Kidney epithelial cell (primary cell): Measurements from ENCODE around the gene SUCLG1. TPM values are rescaled to one million over a fixed set of nuclear protein-coding genes. Genes with fewer than 3 reads are reported as not detected.

Experiments
- DNase-seq: peaks from one replicate; pipeline ENCODE4 v3.0.0-alpha.2; 2010; ENCODE audit warnings: low read depth
- H3K27me3 ChIP-seq: 2 replicates; pipeline ENCODE4 v1.6.0; 2011; ENCODE audit warnings: low read length; ENCODE audit not compliant: control insufficient read depth, insufficient read depth
- H3K36me3 ChIP-seq: 2 replicates; pipeline ENCODE4 v1.5.1; 2011; ENCODE audit warnings: low read length; ENCODE audit not compliant: control insufficient read depth, insufficient read depth
- H3K4me3 ChIP-seq: 2 replicates; pipeline ENCODE4 v1.5.1; 2011; ENCODE audit warnings: low read depth, mild to moderate bottlenecking, control low read depth, low read length
- CTCF ChIP-seq: IDR thresholded peaks from 2 replicates; pipeline ENCODE4 v1.5.1; 2011; ENCODE audit warnings: mild to moderate bottlenecking, moderate library complexity, low read length, control low read depth, inconsistent platforms; ENCODE audit not compliant: insufficient read depth, poor library complexity, severe bottlenecking
- total RNA-seq: library from RNA; depleted of rRNA; stranded (reverse); fragments of >200 nt; gene quantifications from 2 replicates; pipeline ENCODE4 v1.2.3, GENCODE V29; 2015

SUCLG1 gene
- total RNA-seq, 1 donor from 2014 or later: 54.4 TPM

DNA sequence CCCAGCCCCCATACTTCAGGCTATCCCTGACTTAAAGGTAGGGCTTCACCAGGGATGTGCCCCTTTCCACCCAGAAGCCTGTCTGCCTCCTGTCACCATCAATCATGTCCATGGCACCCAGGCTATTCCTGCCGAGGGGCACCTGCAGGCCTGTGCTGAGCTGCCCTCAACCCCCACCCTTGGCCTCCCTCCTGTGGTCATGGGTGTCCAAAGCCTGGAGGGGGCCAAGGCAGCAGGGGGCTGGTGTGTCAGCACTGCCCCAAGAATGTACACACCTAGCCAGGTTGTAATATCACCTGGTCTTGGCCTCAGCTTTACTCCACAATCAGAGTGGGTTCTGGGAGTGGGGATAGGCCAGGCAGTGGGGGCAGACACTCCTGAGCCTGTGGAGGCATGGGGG lies 69.3 kb downstream of the SUCLG1 start:
- Histone ChIP-seq H3K27me3 (no peaks in the 10 kb centered on the region), H3K36me3 (no peaks in the 10 kb centered on the region), H3K4me3 (no peak overlapping the region)
- DNase-seq: no peak
- TF ChIP-seq CTCF: no peak

- no peak for DNase-seq
- no peaks in the 10 kb centered on the region for H3K36me3 ChIP-seq
- no peak for TF ChIP-seq CTCF
- H3K4me3 ChIP-seq: no peak overlapping the region
- no peaks in the 10 kb centered on the region for H3K27me3 ChIP-seq
These were observed 70.1 kb downstream of the SUCLG1 start for GRCh38 chr2:84388921-84389490.

DNA sequence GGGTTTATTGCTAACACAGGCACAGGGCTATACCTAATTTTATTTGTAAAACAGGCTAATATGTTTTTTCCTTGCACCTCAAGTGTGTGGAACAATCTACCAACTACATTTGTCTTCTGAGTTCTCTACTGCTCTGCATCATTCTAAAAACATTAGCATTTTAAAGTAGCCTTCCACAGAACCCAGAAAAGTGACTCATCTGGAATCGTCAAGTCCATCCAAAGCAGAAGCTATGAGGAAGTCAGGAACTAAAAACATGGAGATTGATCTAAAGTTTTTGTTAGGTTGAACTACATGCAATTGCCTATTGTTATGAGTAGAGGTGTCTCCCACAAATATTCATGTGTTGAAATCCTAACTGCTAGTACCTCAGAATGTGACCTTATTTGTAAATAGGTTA lies 70.9 kb downstream of the SUCLG1 start:
- TF ChIP-seq CTCF: no peak
- Histone ChIP-seq H3K4me3 (no peak overlapping the region), H3K27me3 (no peaks in the 10 kb centered on the region), H3K36me3 (no peaks in the 10 kb centered on the region)
- no peak for DNase-seq

DNA sequence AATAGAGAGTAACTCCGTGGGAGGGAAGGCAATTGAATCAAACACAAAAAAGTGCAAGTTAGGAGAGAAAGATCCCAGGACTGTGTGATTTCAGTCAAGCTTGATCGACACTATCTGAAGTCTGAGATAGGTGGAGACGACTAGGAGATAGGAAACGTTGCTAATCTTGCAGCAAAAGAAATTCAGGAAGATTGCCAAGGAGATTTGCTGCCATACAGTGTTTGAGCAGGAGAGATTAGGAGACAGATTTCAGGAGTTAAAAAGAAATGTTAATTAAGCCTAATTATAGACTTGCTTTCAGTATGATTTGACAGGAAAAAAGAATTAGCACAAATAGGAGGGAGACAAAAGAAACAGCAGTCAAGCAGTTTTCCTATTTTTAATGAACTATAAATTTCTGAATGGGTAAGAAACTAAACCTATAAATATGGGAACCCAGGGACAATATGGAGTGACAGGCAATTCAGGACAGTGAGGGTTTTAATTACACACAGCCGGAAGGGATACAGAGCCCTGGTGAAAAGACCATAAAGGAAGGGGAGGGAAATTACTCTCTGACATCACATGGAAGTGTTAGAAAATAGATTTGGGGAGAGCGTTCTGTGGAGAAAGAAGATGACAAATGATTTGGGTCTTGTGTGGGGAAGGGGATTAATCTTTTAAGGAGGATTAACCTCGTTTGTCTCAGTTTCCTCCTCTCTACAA lies 72.6 kb downstream of the SUCLG1 start:
- TF ChIP-seq CTCF: no peak
- Histone ChIP-seq H3K4me3 (no peak overlapping the region), H3K36me3 (no peaks in the 10 kb centered on the region), H3K27me3 (no peaks in the 10 kb centered on the region)
- DNase-seq: no peak

- Histone ChIP-seq H3K4me3 (no peak overlapping the region), H3K36me3 (no peaks in the 10 kb centered on the region), H3K27me3 (no peaks in the 10 kb centered on the region)
- no peak for TF ChIP-seq CTCF
- DNase-seq: no peak
These were observed 75.8 kb downstream of the SUCLG1 start for GRCh38 chr2:84383271-84383670.

DNA sequence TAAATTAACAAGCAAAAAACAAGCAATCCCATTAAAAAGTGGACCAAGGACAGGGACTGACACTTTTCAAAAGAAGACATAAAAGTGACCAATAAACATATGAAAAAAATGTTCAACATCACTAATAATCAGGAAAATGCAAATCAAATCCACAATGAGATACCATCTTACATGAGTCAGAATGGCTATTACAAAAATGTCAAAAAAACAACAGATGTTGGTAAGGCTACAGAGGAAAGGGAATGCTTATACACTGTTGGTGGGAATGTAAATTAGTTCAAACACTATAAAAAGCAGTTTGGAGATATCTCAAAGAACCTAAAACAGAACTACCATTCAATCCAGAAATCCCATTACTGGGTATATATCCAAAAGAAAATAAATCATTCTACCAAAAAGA lies 78.2 kb downstream of the SUCLG1 start:
- no peak for DNase-seq
- TF ChIP-seq CTCF: no peak

More for the DNA sequence above, 78.2 kb downstream of the SUCLG1 start:
- Histone ChIP-seq H3K27me3 (no peaks in the 10 kb centered on the region), H3K36me3 (no peaks in the 10 kb centered on the region), H3K4me3 (no peak overlapping the region)
